IMR-90 (cell line): ENCODE results near the gene PPM1F. TPM values are rescaled to one million over a fixed set of nuclear protein-coding genes. Genes with fewer than 3 reads are reported as not detected.

Source experiments
- ATAC-seq: fragments of 200-7000 bp; cut with Tn5 transposase; 2 replicates; pipeline ENCODE4 v1.9.1; 2020; ENCODE audit warnings: low read depth, mild to moderate bottlenecking, moderate library complexity
- BruUV-seq: library from RNA; stranded (reverse); fragments of 400-500 nt; replicated peaks from 2 replicates; lab custom pipeline; 2021; lab: Mats Ljungman, UMichigan
- CTCF ChIA-PET: fragments of 300-600 bp; formaldehyde crosslinking; extraction: SDS; loops from one replicate; lab custom pipeline; 2021; ENCODE audit warnings: antibody characterized with exemption; lab: Yijun Ruan, JAX
- POLR2A ChIA-PET: fragments of 300-600 bp; sonication (Branson Sonifier 250); formaldehyde crosslinking; loops from one replicate; lab custom pipeline; 2022; ENCODE audit warnings: antibody characterized with exemption; ENCODE audit not compliant: unreplicated experiment; lab: Charles Lee
- DNase-seq: peaks from one replicate; pipeline ENCODE4 v3.0.0; 2013
- H2AFZ ChIP-seq: replicated peaks from 2 replicates; pipeline ENCODE3; 2013; ENCODE audit warnings: low read length, mild to moderate bottlenecking; ENCODE audit not compliant: poor library complexity
- H2AK5ac ChIP-seq: 2 replicates; pipeline ENCODE4 v1.6.1; 2013; ENCODE audit warnings: low read depth, low read length, inconsistent platforms
- H2AK9ac ChIP-seq: replicated peaks from 2 replicates; pipeline ENCODE3; 2013; ENCODE audit warnings: mild to moderate bottlenecking, low read depth, low read length, moderate library complexity; ENCODE audit not compliant: poor library complexity
- H2BK120ac ChIP-seq: 2 replicates; pipeline ENCODE4 v1.6.1; 2013; ENCODE audit warnings: low read depth, low read length, inconsistent platforms
- H2BK15ac ChIP-seq: 3 replicates; pipeline ENCODE4 v1.6.1; 2013; ENCODE audit warnings: low read depth, low read length, inconsistent platforms
- H2BK20ac ChIP-seq: 2 replicates; pipeline ENCODE4 v1.6.1; 2013; ENCODE audit warnings: low read depth, mild to moderate bottlenecking, inconsistent platforms, low read length, moderate library complexity
- H2BK5ac ChIP-seq: 2 replicates; pipeline ENCODE4 v1.6.1; 2013; ENCODE audit warnings: mild to moderate bottlenecking, low read depth, low read length, inconsistent platforms; ENCODE audit not compliant: poor library complexity, severe bottlenecking
- H3K14ac ChIP-seq: replicated peaks from 2 replicates; pipeline ENCODE4 v1.6.1; 2013; ENCODE audit warnings: low read depth, low read length, inconsistent platforms
- H3K18ac ChIP-seq: 2 replicates; pipeline ENCODE4 v1.6.1; 2013; ENCODE audit warnings: low read depth, low read length, control low read depth
- H3K23ac ChIP-seq: 2 replicates; pipeline ENCODE4 v1.6.1; 2013; ENCODE audit warnings: low read depth, low read length, inconsistent platforms
- H3K27ac ChIP-seq: 2 replicates; pipeline ENCODE4 v1.5.1; 2013; ENCODE audit warnings: mild to moderate bottlenecking, control low read depth, low read length; ENCODE audit not compliant: insufficient read depth
- H3K27me3 ChIP-seq: 2 replicates; pipeline ENCODE4 v1.6.1; 2013; ENCODE audit warnings: low read length; ENCODE audit not compliant: control insufficient read depth, insufficient read depth
- H3K36me3 ChIP-seq: 2 replicates; pipeline ENCODE4 v1.6.1; 2013; ENCODE audit warnings: low read length, mixed read lengths; ENCODE audit not compliant: control insufficient read depth, insufficient read depth
- H3K4ac ChIP-seq: 2 replicates; pipeline ENCODE4 v1.6.1; 2013; ENCODE audit warnings: low read depth, low read length, inconsistent platforms
- H3K4me1 ChIP-seq: 2 replicates; pipeline ENCODE4 v1.6.1; 2013; ENCODE audit warnings: low read length, mixed read lengths; ENCODE audit not compliant: control insufficient read depth, insufficient read depth
- H3K4me2 ChIP-seq: 2 replicates; pipeline ENCODE4 v1.6.1; 2013; ENCODE audit warnings: low read depth, mild to moderate bottlenecking, control low read depth, low read length, moderate library complexity
- H3K4me3 ChIP-seq: 2 replicates; pipeline ENCODE4 v1.5.1; 2013; ENCODE audit warnings: low read depth, mild to moderate bottlenecking, control low read depth, low read length, moderate library complexity; ENCODE audit not compliant: insufficient read depth
- H3K56ac ChIP-seq: 2 replicates; pipeline ENCODE4 v1.6.1; 2013; ENCODE audit warnings: low read length, inconsistent platforms; ENCODE audit not compliant: insufficient read depth; ENCODE audit errors: extremely low read depth
- H3K79me1 ChIP-seq, 2 experiments: 2 replicates each; pipeline ENCODE4 v1.6.1; 2013; ENCODE audit warnings: low read length in 2 of 2, inconsistent platforms in 1 of 2, low read depth in 1 of 2
- H3K9ac ChIP-seq: 2 replicates; pipeline ENCODE4 v1.6.1; 2013; ENCODE audit warnings: low read depth, low read length, control low read depth
- H3K9me1 ChIP-seq: 2 replicates; pipeline ENCODE4 v1.6.1; 2013; ENCODE audit warnings: low read length, inconsistent platforms; ENCODE audit not compliant: insufficient read depth
- H3K9me3 ChIP-seq: 2 replicates; pipeline ENCODE4 v1.6.1; 2013; ENCODE audit warnings: low read length; ENCODE audit not compliant: control insufficient read depth, insufficient read depth
- H4K20me1 ChIP-seq: 2 replicates; pipeline ENCODE4 v1.6.1; 2013; ENCODE audit warnings: low read length, inconsistent platforms; ENCODE audit not compliant: insufficient read depth
- H4K5ac ChIP-seq: 2 replicates; pipeline ENCODE4 v1.6.1; 2013; ENCODE audit warnings: mild to moderate bottlenecking, low read depth, low read length, control low read depth
- H4K8ac ChIP-seq, 2 experiments: 2 replicates each; pipeline ENCODE4 v1.6.1; 2013; ENCODE audit warnings: low read depth in 2 of 2, low read length in 2 of 2, control low read depth in 1 of 2, inconsistent platforms in 1 of 2
- H4K91ac ChIP-seq: 2 replicates; pipeline ENCODE4 v1.6.1; 2013; ENCODE audit warnings: low read depth, low read length, inconsistent platforms; ENCODE audit not compliant: insufficient read depth
- MAFK ChIP-seq: IDR thresholded peaks from 2 replicates; pipeline ENCODE4 v1.6.1; 2012; ENCODE audit warnings: low read depth, low read length, improper control_type of control experiment
- MXI1 ChIP-seq: IDR thresholded peaks from 2 replicates; pipeline ENCODE4 v1.6.1; 2012; ENCODE audit warnings: low read depth, mild to moderate bottlenecking, low read length, moderate library complexity, borderline replicate concordance
- WGBS, 2 experiments: methylation state at CpG; one replicate each; pipeline versions ENCODE4 v1.1.5 to v1.1.7; 2013; ENCODE audit warnings: missing lambda C conversion rate in 2 of 2; ENCODE audit not compliant: insufficient read length in 1 of 2; ENCODE audit errors: extremely low coverage in 2 of 2; 5-methylcytosine and 5-hydroxymethylcytosine counted together
- dilution Hi-C: fragments of 300-500 bp; cut with HindIII; formaldehyde crosslinking; loops from one replicate; pipeline ENCODE4 v1.14.3; 2018; ENCODE audit warnings: low sequenced_read_pairs; ENCODE audit not compliant: unreplicated experiment
- in situ Hi-C: fragments of 300-500 bp; cut with MboI; formaldehyde crosslinking; loops from 3 replicates; pipeline ENCODE4 v1.14.3; 2019; ENCODE audit warnings: low sequenced_read_pairs, inconsistent platforms, mixed read lengths
- intact Hi-C: fragments of 100-400 bp; cut with micrococcal nuclease; formaldehyde crosslinking; loops from 2 replicates; pipeline ENCODE4 v1.10.0; 2022
- polyA plus RNA-seq, 3 experiments: library from polyadenylated mRNA; depleted of rRNA; stranded (reverse); fragments of >200 nt; gene quantifications; 2 replicates each; pipeline ENCODE4 v1.2.3, GENCODE V29; 2012; ENCODE audit warnings: low replicate concordance in 1 of 3
- total RNA-seq: library from RNA; depleted of rRNA; stranded (reverse); fragments of >200 nt; gene quantifications from 2 replicates; pipeline ENCODE4 v1.2.3, GENCODE V29; 2012

The PPM1F gene
- total and polyA plus RNA-seq, 2 of the 4 experiments (the other 2 are of a cell fraction), result 20.8 to 30.3 TPM

DNA sequence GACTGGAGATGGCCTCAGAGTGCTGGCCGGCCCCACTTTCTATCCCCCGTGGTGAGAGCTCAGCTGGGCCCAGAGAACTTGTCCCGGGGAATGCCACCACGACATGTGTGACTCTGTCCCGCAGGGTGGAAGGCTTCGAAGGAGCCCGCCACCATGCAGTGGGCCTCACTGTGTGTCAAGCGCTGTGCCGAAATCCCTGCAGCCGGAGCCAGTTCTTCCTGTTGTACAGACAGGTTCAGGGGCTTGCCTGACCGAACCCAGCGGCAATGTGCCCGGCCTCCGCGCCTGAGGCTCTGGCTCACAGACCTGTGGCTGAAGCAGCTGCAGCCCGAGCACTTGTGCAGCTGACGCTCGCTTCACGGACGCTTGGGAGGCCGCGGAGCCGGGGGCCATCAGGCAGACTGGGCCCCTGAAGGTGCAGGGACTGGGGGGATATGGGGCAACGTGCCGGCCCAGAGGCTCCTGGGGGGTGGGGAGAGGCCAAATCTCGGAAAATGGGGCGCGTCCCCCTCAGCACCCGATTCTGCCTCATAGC is 650 bp downstream of the PPM1F start:
- Histone ChIP-seq H3K36me3 (no peaks in the 10 kb centered on the region), H3K23ac (peak overlapping the region; percentile 26; the same call in 1 of the 2 replicates), H3K4me1 (peaks cover 13% of the 10 kb centered on the region), H4K8ac (peak overlapping the region; percentile 72 to 83; a peak in 2 of 4 replicates), H3K79me1 (peaks cover 14 to 51% of the 10 kb centered on the region in 2 experiments), H3K27me3 (no peaks in the 10 kb centered on the region), H2BK120ac (no peak overlapping the region; the same call in 1 of the 2 replicates), H4K5ac (no peak overlapping the region), H3K27ac (peak overlapping the region; percentile 33; the same call in 1 of the 2 replicates), H3K14ac (peak overlapping the region; percentile 55), H3K9me3 (no peaks in the 10 kb centered on the region), H3K56ac (peak overlapping the region; percentile 54; the same call in 1 of the 2 replicates), H3K18ac (no peak overlapping the region), H3K4ac (peak overlapping the region; percentile 31; the same call in 1 of the 2 replicates), H2BK15ac (no peak overlapping the region), H2AK9ac (peak overlapping the region; percentile 97), H4K20me1 (peaks cover 5% of the 10 kb centered on the region), H2AK5ac (peak overlapping the region; percentile 73), H3K4me3 (peak overlapping the region; percentile 86), H2BK5ac (no peak overlapping the region), H3K9ac (peak overlapping the region; percentile 53), H4K91ac (no peak overlapping the region), H2BK20ac (no peak overlapping the region), H3K9me1 (peaks cover 5% of the 10 kb centered on the region; the same call in 1 of the 2 replicates), H2AFZ (peak overlapping the region; percentile 89), H3K4me2 (peak overlapping the region; percentile 88)
- CTCF ChIA-PET, result interaction anchor here (0.6 to 2.1 kb wide), 4 partner anchors 14 to 242 kb away, joined by 3 to 12 read pairs (median 4); no protein-coding TSS in a partner anchor
- POLR2A ChIA-PET, result no interaction called here
- WGBS, 2 experiments, result 23% methylated on average over 16 of the region's 29 CpGs; no CpG with 5 or more reads in 1 of the 2 experiments
- DNase-seq, result peak; percentile 53
- TF ChIP-seq MXI1 (peak; percentile 15; the same call in 1 of the 2 replicates), MAFK (no peak)
- in situ Hi-C loops, result no loop called here
- dilution Hi-C loops, result no loop called here
- intact Hi-C loops, result loop anchor here (5.0 kb wide), 1 partner anchor 240 kb away; no protein-coding TSS in a partner anchor
- no TSS peak for BruUV-seq
- ATAC-seq, result peak; percentile 51
